Pons (tissue), 1 donor: Measurements from ENCODE around the gene LRG1.

Experiments
- DNase-seq: peaks from one replicate; pipeline ENCODE4 v3.0.0-alpha.2; 2016; ENCODE audit warnings: low spot score

LRG1 gene, protein sequence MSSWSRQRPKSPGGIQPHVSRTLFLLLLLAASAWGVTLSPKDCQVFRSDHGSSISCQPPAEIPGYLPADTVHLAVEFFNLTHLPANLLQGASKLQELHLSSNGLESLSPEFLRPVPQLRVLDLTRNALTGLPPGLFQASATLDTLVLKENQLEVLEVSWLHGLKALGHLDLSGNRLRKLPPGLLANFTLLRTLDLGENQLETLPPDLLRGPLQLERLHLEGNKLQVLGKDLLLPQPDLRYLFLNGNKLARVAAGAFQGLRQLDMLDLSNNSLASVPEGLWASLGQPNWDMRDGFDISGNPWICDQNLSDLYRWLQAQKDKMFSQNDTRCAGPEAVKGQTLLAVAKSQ

DNA sequence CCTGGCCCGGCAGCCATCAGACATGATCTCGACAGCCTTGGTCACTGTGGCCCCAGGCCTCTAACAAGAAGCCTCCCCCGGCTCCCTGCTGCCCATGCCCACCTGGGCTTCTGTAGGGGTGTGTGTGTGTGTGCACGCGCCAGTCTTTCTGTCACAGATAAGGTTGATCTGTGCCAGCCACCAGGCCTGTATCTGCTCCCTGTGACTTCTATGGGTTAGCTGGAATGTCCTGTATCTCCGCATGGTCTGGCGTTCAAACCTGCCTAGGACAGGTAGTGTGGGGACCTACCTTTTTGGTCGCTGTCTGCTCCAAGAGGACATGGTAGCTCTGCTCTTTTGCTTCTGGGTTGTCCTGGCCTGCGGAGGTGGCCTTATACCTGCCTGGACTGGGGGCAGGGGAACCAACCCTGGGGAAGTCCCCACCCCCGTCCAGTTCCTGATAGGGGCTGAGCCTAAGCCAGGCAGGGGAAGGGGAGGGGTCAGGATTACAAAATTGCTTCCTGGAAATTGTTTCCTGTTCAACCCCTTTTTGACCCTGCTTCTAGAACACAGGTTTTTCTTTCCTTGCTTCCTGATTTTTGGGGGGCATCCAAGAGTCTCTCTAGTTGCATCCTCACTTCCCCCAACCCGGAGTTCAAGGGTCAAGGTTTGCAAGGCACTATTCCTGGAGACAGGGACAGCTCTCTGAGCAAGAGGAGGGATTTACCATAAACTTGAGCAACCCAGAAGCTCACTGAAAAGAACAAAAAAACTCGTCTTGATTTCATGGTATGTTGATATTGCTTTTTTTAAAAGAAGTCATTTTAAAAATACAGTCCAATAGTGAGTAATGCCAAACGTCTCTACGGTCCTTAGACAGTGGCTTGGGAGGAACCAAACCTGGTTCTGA lies at the start of gene LRG1:
TSS of gene LRG1 (minus strand) at position 344 of the 889 bp plus-strand sequence. CDS start at position 321, 23 bp downstream.
- DNase-seq, result peak; percentile 35

DNA sequence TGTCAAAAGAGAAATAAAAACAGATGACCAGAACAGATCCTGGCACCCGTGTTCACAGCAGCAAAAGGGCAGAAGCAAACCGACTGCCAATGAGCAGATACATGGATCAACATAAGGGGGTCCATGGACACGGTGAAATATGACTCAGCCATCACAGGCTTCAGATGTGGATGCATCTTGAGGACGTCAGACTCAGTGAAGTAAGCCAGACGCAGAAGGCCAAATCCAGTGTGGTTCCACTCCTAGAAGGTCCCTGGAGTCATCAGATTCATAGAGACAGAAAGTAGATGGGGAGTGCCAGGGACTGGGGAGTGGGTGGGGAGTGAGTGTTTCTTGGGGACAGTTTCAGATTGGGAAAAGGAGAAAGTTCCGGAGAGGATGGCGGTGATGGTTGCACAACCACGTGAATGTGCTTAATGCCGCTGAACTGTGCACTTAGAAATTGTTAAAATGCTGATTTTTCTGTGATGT lies 48.5 kb upstream of the LRG1 start:
- no peak for DNase-seq

DNA sequence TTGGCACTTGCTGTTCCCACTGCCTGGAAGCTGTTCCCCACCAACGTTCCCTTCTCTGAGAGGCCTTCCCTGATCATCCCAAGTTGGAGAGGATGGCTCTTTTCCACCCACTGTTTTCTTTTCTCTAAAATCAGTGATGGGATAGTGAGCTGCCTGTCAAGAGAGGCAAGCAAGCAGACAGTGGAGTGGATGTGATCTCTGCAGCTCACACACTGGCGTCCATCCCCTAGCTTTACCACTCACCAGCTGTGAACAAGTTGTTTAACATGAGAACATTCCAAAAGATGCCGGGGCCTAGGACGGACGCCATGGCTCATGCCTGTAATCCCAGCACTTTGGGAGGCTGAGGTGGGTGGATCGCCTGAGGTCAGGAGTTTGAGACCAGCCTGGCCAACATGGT lies 47.7 kb upstream of the LRG1 start:
- no peak for DNase-seq

DNA sequence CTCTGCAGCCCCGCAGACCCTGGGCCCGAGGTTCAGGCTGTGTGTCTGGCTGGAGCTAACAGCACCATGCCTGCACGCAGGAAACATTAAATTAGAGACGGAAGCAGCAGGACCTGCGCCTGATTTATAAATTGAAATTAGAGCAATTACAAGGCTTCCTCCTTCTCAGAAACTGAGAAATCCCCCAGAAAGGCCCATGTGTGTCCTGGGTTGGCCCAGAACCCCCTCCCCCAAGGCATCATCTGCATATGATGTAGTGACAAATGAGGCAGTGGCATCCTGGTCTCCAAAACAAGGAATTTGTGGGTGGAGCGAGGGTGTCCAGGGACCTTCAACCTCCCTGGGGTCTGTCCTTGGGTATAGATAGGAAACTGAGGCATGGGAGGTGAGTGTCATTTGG lies 46.9 kb upstream of the LRG1 start:
- no peak for DNase-seq

DNA sequence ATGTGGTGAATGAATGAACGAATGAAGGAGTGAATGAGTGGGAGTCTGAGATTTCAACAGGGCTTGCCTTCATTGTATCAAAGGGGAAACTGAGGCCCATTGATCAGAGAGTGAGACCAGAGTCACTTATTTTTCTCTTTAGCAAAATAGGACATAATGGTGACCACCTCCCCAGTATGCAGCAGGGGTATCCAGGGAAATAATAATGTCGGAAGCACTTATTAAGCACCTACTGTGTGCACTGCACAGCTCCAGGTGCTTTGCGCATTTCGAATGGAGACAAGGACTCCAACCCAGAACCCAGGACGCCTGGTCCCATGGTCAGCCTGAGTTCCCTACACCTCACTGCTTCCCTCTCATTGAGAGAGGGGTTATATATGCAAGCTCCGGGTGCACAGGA lies 46.4 kb upstream of the LRG1 start:
- DNase-seq, result no peak

DNA sequence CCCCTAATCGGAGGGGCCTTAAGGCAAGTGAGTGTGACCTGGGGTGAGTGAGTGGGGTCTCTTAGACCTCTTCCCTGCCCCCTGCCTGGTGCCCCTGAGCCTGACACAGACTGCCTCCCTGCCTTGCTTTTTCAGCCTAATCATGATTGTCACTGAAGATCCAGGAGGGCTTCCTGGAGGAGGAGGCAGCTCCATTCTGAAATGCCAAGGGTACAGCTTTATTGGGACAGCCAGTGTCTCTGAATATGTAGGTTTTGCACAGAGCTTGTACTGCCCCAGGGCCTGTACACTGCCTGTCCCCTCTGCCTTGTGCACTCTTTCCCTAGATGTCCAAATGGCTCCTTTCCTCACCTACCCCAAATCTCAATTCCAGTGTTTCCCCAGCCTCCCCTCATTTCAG lies 45.7 kb upstream of the LRG1 start:
- DNase-seq, result no peak

DNA sequence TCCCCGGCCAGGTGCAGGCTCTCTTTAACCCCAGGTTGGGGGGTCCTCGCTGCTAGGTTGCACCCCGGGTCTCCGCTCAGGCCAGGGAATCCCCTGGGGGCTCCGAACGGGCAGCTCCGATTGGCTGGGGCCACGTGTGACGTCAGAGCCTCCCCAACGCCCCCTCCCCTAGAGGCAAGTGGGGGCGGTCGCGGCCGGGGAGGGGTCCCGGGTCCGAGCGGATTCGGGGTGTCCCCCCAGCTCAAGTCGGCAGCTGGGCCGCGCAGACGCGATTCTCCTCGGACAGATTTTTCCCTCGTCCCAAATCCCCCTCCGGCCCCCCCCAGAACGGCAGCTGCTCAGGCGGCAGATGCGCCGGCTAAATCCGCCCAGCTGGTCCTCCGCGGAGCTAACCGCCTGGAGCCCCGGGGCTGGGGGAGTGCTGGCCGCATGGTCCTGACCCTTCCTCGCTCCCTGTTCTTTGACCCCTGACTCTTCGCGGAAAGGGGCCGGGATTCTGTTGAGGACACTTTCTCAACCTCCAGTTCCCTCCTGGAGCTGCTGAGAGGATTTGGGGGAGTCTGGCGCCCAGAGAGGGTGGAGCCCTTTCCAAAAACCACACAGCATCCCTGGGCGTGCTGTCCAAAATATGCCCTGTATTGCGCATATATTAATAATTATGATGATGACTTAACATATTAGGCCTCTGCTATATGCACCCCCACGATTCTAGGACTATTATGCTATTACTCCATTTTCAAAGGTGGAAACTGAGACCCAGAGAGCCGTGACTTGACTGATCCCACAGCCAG lies 45.0 kb upstream of the LRG1 start:
- DNase-seq, result no peak

DNA sequence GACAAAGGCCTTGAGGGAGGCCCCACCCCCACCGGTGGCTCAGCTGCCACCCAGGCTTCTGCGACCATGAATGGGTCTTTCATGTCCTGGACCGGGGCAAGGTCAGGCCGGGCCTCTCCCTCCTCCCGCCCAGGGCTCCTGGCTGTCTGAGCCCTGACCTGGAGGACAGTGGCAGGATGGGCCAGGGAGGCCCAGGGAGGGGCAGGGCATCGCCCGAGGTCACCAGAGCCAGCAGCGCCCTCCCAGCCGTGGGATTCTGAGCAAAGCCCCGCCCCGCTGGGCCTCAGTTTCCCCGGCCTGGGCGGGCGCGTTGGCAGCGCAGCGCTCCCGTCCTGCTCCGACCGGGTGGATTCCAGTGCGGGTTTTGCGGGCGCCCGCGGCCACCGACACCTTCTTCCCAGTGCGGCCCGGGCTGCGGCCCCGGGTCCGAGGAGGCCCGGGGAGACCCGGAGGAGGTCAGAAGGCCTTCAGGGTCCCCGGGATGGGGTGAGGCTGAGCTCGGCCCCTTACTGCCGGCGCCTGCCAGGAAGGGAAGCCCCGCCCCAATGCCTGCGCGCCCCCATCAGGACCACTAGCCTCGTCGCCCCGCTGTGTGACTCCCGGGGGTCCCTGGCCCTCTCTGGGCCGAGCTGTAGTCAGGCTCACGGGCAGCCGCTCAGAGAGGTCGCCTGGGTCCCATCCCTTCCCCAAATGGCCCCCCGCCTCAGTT lies 44.3 kb upstream of the LRG1 start:
- no peak for DNase-seq

DNA sequence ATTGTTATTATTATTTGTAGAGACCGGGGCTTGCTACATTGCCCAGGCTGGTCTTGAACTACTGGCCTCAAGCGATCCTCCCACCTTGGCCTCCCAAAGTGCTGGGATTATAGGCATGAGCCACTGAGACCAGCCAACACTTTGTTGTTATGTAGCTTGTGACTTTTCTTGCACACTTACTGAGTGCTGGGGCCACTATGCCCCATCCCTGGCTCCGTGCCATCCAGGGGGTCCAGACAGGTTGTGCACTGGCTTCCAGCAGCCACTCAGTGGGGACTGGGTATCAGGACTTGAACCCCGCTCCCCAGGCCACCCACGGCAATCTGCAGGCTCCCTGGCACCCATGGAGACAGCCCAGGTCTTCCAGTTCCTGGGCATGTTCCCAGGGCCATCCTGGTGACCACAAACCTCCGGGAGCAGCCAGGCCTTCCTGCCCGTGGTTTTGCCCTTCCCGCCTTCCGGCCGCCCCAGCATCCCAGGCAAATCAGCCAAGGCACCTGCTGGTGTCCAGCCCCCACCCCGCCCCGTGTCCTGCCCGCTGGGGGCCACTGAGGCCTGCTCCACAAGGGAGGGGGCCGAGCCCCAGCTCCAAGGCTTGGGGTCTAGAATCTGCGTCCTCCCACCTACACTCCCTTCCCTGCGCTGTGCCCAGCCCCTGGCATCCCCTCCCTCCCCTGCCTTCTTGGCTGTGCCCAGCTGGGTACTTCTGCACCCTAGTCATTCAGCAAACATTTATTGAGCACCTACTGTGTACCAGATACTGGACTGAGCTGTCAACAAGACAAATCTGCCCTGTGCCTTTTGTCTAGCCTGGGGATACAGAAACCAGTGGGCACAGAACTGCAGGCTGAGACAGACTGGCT lies 43.4 kb upstream of the LRG1 start:
- DNase-seq, result no peak

DNA sequence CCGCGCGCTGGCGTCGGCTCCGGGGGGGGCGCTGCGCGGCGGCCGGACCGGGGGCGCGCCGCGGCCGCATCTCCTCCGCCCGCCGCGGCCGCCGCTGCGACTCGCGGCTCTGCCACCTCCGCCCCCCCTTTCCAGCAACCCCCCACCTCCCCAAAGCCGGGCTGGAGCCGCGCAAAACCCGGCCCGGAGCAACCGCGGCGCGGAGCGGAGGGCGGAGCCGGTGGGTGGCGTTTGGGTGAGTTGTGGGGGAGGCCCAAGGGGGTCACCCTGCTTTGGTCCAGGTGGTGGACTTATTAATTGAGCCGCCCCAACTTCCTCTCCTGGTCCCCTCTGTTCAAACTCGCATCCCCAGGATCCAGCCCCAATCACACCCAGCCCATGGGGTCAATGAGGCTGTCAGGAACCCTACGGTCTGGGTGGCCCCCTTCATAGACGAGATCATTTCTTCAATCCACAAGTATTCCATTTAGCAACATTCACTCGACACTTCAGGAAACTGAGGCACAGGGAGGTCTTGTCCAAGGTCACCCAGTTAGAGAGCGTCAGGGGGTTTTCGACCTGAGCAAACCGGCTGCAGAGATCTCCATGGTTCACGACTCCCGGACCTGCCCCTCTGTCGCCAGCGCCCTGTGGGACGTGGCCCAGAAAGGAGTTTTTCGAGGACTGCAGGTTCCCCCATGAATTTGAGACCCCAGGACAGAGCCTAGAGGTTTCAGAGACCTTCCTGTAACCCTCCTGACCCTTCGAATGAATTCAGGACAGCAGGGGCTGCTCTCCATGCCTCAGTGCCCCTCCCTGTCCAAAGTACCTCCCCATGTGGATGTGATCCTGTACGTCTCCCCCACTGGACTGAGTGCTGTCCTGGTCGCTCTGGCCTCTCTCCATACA lies 42.1 kb upstream of the LRG1 start:
- no peak for DNase-seq

DNA sequence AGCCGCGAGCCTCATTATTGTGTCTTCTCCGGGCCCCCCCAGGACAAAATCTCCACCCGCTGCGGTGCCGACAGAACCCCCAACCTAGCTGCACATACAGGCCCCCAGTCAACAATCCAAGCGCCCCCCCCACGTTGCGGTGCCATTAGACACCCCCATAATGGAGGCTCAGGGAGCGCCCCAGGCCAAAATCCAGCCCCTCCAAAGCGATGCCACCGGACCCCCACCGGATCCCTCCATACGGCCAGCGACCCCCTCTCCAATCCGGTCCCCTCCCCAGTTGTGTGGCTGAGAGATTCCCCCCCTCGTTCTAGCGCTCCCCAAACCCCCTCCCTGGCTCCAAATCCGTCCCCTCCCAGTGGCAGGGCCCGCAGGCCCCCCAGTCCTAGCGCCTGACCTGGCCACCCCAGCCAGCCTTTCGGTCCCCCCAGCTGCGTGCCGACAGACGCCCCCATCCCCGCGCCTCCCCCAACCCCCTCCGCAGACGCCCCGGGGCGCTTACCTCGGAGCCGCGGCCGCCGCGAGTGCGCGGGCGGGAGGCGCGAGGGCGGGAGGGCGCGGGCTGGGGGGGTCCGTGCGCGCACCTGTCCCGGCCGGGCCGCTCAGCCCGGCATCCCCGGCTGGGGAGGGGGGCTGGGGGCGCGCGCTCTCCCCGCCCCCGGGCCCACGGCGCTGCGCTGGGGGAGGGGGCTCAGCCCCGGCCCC lies 41.3 kb upstream of the LRG1 start:
- DNase-seq, result no peak

DNA sequence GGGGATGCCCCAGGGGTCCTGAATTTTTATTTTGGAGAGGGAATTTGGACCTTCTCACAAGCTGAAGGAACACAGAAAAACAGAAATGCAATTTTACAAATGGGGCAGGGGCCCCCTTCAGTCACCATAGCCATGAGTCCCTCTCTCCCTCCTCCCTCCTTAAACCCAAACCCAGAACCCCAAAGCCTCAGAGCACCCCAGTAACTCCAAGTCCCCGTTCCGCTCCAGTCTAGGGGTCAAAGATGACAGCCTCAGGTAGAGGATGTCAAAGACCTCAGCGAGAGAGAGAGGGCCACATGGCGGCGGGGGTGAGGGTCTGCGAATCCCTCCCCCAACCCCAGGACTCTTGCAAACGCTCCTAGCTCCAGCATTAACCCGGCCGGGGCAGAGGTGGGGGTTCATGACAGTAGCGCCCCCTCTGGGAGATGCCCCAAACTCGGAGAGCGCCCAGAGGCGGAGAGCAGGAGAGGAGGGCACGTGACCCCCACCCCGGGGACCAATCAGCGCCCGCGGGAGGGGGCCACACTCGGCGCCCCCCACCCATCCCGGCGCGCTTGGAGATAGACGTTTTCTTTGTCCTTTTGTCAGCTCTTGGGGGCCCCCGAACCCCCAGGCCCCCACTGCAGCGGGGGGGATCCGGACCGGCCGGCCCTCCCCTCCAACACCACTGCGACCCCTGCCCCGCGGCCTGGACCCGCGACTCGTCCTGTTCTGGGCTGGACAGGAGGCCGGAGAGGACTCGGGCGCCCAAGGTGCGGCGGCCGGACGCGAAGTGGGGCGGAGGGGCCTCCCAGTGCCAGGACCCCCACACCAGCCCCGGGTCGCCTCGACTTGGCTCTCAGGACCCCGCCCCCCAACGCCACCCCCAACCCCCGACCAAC lies 40.4 kb upstream of the LRG1 start:
- no peak for DNase-seq

DNA sequence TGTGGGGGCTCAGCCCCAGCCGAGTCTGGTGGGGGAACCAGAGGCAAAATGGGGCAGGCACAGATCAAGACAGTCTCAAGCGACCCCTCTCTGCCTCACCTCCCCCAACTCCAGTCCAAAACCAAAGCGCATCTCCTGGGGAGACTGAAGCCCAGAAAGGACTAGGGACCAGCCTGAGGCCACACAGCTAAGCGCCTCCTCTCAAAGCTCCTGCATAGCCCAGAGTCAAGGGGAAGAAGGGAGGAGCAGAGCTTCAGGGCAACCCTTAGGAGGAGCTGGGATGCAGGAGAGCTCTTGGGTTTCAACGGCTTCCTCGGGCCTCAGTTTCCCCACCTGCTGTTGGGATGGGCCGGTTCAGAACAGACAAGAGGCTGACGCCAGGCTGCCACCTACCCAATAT lies 39.6 kb upstream of the LRG1 start:
- no peak for DNase-seq

DNA sequence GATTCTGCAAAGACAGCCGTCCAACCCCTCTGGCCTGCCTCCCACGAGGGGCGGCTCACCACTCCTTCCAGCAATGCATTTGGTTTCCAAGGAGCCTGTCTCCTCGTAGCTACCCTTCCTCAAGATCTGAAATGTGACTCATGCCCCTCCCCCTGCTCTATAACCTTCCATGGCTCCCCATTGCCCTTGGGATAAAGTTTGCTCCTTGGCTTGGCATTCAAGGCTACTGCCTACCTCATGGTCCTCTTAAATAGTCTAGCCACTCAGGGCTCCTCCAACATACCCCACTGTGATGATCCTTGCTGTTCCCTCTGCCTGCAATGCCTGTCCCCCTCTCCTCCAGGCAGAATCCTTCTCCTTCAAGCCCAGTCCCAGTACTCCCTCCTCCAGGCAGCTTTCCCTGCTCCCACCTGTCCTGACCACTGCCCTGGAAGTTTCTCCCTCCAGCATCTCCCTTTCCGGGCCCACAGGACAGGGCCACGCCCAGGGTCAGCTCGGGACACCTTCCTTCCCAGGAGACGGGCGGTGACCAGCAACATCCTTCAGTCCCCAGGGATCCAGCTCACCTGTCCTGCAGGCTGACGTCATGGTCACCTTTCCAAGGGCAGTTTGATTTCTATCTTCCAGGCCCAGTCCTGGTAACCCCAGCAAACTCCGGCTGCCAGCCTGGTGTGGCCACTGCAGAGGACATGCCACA lies 38.9 kb upstream of the LRG1 start:
- DNase-seq, result no peak

DNA sequence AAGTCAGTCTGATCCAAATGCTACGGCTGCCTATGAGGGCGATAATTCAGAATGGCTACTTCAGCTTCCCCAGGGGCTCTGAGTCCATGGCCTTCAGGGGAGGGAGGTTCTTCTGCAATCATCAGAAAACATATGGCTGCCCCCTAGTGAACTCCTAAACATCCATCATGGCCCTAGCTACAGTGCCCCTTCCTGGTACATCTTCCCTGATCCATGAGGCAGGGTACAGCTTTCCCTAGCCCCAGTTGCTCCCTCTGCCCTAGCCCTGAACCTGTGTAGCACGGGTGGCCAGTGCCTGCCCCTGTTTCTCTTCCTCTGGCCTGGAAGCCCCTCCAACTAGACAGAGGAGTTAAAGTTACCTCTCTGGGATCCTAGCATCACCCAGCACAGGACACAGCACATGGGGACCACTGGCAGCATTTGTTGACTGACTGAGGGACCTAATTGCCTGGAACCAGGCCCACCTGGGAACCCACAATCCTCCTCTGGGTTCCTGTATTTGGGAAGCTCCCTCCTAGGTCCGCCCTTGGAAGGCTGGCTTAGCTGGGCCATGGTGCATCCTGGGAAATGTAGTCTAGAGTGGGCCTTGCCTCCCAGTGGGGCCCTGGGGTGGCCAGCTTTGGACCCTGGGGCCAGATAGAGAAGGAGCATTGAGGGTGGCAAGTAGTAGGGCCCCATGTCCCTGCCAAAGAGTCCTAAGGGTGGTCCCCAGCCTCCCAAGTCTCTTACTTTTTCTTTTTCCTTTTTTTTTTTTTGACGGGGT lies 37.4 kb upstream of the LRG1 start:
- no peak for DNase-seq
